Measurements from ENCODE around the gene CERS4. TPM values are rescaled to one million over a fixed set of nuclear protein-coding genes. Genes with fewer than 3 reads are reported as not detected.
"Not testable (repeated sequence)": the region's sequence is repeated elsewhere in the genome, so short reads cannot be mapped to it uniquely, and the experiment has no call there.

The CERS4 gene
- total and polyA plus RNA-seq, 2 experiments from 2014 or later: 68.5 to 109 TPM

DNA sequence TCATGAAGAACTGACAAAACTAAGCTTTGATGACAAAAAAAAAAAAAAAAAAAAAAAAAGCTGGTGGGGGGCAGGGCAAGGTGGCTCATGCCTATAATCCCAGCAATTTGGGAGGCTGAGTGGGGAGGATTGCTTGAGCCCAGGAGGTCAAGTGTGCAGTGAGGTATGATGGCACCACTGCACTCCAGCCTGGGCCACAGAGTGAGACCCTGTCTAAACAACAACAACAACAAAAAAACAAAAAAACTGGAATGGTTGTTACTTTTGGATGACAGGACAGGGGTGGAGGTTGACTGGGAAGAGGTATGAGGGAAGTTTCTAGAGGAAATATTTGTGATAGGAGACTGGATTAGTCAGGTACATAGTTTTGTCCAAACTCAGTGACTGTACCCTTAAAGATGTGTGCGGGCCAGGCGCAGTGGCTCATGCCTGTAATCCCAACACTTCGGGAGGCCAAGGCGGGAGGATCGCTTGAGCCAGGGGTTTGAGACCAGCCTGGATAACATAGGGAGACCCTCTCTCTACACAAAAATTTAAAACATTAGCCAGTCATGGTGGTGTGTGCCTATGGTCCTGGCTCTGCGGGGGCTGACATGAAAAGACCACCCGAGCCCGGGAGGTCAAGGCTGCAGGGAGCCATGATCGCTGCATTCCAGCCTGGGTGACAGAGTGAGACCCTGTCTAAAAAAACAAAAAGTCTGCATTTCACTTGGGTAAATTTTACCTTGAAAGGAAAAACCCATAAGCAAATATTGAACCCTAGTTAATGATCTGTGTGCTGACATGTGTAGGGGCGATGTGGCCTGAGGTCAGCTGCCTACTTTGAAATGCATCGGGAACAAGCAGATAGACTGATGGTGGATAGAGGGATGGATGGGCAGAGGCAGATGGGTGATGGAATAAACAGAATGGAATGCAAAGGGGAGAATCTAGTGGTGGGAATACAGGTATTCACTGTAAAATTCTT, 37.0 kb downstream of the CERS4 start:
- H3K27me3 Mint-ChIP-seq (ENCODE audit: insufficient read depth, low read depth, poor library complexity): peaks cover 4% of the 10 kb centered on the region
- H3K36me3 Mint-ChIP-seq (ENCODE audit: low read depth): peaks cover 55% of the 10 kb centered on the region
- Histone ChIP-seq H3K36me3 (ENCODE audit: insufficient read depth) (peaks cover 5% of the 10 kb centered on the region; the same call in 1 of the 2 replicates), H3K79me2 (replicated peaks; ENCODE audit: insufficient read depth) (peaks cover 8% of the 10 kb centered on the region; the same call in 1 of the 2 replicates), H3K27ac (ENCODE audit: low read depth) (no peak overlapping the region), H3K4me3 (no peak overlapping the region), H3K27me3 (ENCODE audit: insufficient read depth) (no peaks in the 10 kb centered on the region), H3K9me2 (ENCODE audit: insufficient read depth) (peaks cover 6% of the 10 kb centered on the region; the same call in 1 of the 2 replicates), H3F3A (replicated peaks; ENCODE audit: low read depth) (peaks cover 4% of the 10 kb centered on the region; the same call in 1 of the 2 replicates), H3K4me1 (ENCODE audit: insufficient read depth) (no peaks in the 10 kb centered on the region; the same call in 1 of the 2 replicates), H2AFZ (no peak overlapping the region), H3K4me2 (no peak overlapping the region), H4K20me1 (replicated peaks; ENCODE audit: insufficient read depth) (peaks cover 8% of the 10 kb centered on the region)
- ATAC-seq (no peak), DNase-seq (ENCODE audit: low spot score) (no peak)
- H3K4me3 Mint-ChIP-seq: no peak overlapping the region
- H3K4me1 Mint-ChIP-seq: peaks cover 3% of the 10 kb centered on the region; the same call in 2 of the 3 replicates
- peaks cover 21% of the 10 kb centered on the region for H3K9me3 Mint-ChIP-seq
- TF ChIP-seq JUNB (IDR thresholded peaks at IDR 0.05; ENCODE audit: unreplicated experiment) (no peak), ZNF114 (CRISPR knock-in tag; IDR thresholded peaks at IDR 0.05) (no peak), ZNF331 (CRISPR knock-in tag; IDR thresholded peaks at IDR 0.05; ENCODE audit: low read depth) (no peak), EZH2 (IDR thresholded peaks at IDR 0.05; ENCODE audit: low read depth, unreplicated experiment) (no peak), NANOG (IDR thresholded peaks at IDR 0.05; ENCODE audit: borderline replicate concordance) (no peak), POLR2AphosphoS5 (IDR thresholded peaks at IDR 0.05; ENCODE audit: low read depth) (no peak)
- TF ChIP-seq, protein P1, sequence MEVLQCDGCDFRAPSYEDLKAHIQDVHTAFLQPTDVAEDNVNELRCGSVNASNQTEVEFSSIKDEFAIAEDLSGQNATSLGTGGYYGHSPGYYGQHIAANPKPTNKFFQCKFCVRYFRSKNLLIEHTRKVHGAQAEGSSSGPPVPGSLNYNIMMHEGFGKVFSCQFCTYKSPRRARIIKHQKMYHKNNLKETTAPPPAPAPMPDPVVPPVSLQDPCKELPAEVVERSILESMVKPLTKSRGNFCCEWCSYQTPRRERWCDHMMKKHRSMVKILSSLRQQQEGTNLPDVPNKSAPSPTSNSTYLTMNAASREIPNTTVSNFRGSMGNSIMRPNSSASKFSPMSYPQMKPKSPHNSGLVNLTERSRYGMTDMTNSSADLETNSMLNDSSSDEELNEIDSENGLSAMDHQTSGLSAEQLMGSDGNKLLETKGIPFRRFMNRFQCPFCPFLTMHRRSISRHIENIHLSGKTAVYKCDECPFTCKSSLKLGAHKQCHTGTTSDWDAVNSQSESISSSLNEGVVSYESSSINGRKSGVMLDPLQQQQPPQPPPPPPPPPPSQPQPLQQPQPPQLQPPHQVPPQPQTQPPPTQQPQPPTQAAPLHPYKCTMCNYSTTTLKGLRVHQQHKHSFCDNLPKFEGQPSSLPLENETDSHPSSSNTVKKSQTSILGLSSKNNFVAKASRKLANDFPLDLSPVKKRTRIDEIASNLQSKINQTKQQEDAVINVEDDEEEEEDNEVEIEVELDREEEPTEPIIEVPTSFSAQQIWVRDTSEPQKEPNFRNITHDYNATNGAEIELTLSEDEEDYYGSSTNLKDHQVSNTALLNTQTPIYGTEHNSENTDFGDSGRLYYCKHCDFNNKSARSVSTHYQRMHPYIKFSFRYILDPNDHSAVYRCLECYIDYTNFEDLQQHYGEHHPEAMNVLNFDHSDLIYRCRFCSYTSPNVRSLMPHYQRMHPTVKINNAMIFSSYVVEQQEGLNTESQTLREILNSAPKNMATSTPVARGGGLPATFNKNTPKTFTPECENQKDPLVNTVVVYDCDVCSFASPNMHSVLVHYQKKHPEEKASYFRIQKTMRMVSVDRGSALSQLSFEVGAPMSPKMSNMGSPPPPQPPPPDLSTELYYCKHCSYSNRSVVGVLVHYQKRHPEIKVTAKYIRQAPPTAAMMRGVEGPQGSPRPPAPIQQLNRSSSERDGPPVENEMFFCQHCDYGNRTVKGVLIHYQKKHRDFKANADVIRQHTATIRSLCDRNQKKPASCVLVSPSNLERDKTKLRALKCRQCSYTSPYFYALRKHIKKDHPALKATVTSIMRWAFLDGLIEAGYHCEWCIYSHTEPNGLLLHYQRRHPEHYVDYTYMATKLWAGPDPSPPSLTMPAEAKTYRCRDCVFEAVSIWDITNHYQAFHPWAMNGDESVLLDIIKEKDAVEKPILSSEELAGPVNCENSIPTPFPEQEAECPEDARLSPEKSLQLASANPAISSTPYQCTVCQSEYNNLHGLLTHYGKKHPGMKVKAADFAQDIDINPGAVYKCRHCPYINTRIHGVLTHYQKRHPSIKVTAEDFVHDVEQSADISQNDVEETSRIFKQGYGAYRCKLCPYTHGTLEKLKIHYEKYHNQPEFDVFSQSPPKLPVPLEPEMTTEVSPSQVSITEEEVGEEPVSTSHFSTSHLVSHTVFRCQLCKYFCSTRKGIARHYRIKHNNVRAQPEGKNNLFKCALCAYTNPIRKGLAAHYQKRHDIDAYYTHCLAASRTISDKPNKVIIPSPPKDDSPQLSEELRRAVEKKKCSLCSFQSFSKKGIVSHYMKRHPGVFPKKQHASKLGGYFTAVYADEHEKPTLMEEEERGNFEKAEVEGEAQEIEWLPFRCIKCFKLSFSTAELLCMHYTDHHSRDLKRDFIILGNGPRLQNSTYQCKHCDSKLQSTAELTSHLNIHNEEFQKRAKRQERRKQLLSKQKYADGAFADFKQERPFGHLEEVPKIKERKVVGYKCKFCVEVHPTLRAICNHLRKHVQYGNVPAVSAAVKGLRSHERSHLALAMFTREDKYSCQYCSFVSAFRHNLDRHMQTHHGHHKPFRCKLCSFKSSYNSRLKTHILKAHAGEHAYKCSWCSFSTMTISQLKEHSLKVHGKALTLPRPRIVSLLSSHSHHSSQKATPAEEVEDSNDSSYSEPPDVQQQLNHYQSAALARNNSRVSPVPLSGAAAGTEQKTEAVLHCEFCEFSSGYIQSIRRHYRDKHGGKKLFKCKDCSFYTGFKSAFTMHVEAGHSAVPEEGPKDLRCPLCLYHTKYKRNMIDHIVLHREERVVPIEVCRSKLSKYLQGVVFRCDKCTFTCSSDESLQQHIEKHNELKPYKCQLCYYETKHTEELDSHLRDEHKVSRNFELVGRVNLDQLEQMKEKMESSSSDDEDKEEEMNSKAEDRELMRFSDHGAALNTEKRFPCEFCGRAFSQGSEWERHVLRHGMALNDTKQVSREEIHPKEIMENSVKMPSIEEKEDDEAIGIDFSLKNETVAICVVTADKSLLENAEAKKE (CRISPR knock-in tag; IDR thresholded peaks at IDR 0.05): no peak
- TF ChIP-seq, protein P2, sequence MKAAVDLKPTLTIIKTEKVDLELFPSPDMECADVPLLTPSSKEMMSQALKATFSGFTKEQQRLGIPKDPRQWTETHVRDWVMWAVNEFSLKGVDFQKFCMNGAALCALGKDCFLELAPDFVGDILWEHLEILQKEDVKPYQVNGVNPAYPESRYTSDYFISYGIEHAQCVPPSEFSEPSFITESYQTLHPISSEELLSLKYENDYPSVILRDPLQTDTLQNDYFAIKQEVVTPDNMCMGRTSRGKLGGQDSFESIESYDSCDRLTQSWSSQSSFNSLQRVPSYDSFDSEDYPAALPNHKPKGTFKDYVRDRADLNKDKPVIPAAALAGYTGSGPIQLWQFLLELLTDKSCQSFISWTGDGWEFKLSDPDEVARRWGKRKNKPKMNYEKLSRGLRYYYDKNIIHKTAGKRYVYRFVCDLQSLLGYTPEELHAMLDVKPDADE (IDR thresholded peaks at IDR 0.05): no peak
- no peak overlapping the region for H3K27ac Mint-ChIP-seq

DNA sequence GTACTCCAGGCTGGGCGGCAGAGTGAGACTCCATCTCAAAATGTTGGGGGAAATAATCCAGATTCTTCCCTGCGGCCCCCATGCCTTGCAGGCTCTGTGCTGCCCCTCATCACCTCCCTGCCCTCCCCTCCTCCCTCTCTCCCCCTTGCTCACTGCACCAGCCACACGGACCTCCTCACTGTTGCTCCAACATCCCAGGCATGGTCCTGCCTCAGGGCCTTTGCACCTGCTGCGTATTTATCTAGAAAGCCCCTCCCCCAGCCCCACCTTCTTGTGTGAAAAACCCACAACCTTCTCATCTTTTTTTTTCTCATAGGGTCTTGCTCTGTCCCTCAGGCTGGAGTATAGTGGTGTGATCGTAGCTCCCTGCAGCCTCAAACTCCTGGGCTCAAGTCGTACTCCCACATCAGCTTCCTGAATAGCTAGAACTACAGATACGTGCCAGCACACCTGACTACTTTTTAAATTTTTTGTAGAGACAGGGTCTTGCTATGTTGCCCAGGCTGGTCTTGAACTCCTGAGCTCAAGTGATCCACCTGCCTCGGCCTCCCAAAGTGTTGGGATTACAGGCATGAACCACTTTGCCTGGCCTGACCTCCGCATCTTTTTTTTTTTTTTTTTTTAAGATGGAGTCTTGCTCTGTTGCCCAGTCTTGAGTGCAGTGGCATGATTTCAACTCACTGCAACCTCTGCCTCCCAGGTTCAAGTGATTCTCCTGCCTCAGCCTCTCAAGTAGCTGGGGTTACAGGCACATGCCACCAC, 38.1 kb downstream of the CERS4 start:
- not testable (repeated sequence) for H3K4me2 ChIP-seq; H3K4me3 ChIP-seq; H3K27me3 Mint-ChIP-seq (ENCODE audit: insufficient read depth, low read depth, poor library complexity); H3K27ac ChIP-seq (ENCODE audit: low read depth); H3K9me2 ChIP-seq (ENCODE audit: insufficient read depth); H3K4me1 Mint-ChIP-seq; H3K79me2 ChIP-seq (replicated peaks; ENCODE audit: insufficient read depth); DNase-seq (ENCODE audit: low spot score); ATAC-seq; H3K4me3 Mint-ChIP-seq; H3K27me3 ChIP-seq (ENCODE audit: insufficient read depth); H4K20me1 ChIP-seq (replicated peaks; ENCODE audit: insufficient read depth); H3F3A ChIP-seq (replicated peaks; ENCODE audit: low read depth); H3K4me1 ChIP-seq (ENCODE audit: insufficient read depth); H3K36me3 ChIP-seq (ENCODE audit: insufficient read depth); H2AFZ ChIP-seq; H3K27ac Mint-ChIP-seq
- Mint-ChIP-seq H3K9me3 (peaks cover 17% of the 10 kb centered on the region), H3K36me3 (ENCODE audit: low read depth) (peaks cover 45% of the 10 kb centered on the region)
